K562 (cell line): Measurements from ENCODE around the gene PRC1. TPM values are rescaled to one million over a fixed set of nuclear protein-coding genes. Genes with fewer than 3 reads are reported as not detected.

Experiments used
- ATAC-seq: fragments of 200-7000 bp; cut with Tn5 transposase; 3 replicates; pipeline ENCODE4 v1.9.1; 2020; ENCODE audit warnings: moderate library complexity
- BruUV-seq: library from RNA; stranded (reverse); fragments of 400-500 nt; replicated peaks from 2 replicates; lab custom pipeline; 2021; lab: Mats Ljungman, UMichigan
- CTCF ChIA-PET: fragments of 300-600 bp; formaldehyde crosslinking; extraction: SDS; loops from one replicate; lab custom pipeline; 2021; ENCODE audit warnings: low intra/inter-chr PET ratio; lab: Yijun Ruan, JAX
- POLR2A ChIA-PET: fragments of 300-600, 350-650 bp; sonication (Branson Sonifier 250); formaldehyde crosslinking; extraction: SDS; loops from one replicate; lab custom pipeline; 2021; ENCODE audit warnings: antibody characterized with exemption, inconsistent platforms; lab: Yijun Ruan, JAX
- DNase-seq, 4 experiments: peaks; one replicate each; pipeline versions ENCODE4 v3.0.0 to v3.0.0-alpha.2; 2011 to 2018; ENCODE audit warnings: low spot score in 3 of 4, mixed read lengths in 3 of 4; ENCODE audit errors: extremely low read depth in 1 of 4
- FAIRE-seq: peaks from 2 replicates; lab custom pipeline; 2011; peaks lifted over from hg19 to GRCh38; lab: Jason Lieb, UNC
- H2AFZ ChIP-seq: 2 replicates; pipeline ENCODE4 v1.6.0; 2011; ENCODE audit warnings: low read depth, low read length, control low read depth, inconsistent platforms
- H3K27ac ChIP-seq: fragments of 200-600 bp; 3 replicates; pipeline ENCODE4 v1.8.0; 2011; ENCODE audit warnings: low read depth, mild to moderate bottlenecking, control low read depth, inconsistent platforms, low read length, moderate library complexity, mixed read lengths; ENCODE audit errors: extremely low read depth
- H3K27me3 ChIP-seq, 2 experiments: fragments of 300-600 bp in 1 of 2; 2 replicates in 1 of 2; 3 replicates in 1 of 2; pipeline versions ENCODE4 v1.6.0 to v1.8.0; 2011; ENCODE audit warnings: inconsistent platforms in 2 of 2, low read length in 2 of 2, mild to moderate bottlenecking in 1 of 2, mixed read lengths in 1 of 2, moderate library complexity in 1 of 2; ENCODE audit not compliant: control insufficient read depth in 2 of 2, insufficient read depth in 2 of 2
- H3K36me3 ChIP-seq: fragments of 300-600 bp; 3 replicates; pipeline ENCODE4 v1.8.0; 2011; ENCODE audit warnings: mild to moderate bottlenecking, low read length, inconsistent platforms; ENCODE audit not compliant: control insufficient read depth, insufficient read depth
- H3K4me1 ChIP-seq, 2 experiments: fragments of 200-600 bp in 1 of 2; replicated peaks in 1 of 2; 2 replicates in 1 of 2; 3 replicates in 1 of 2; pipeline versions ENCODE4 v1.5.1 to v1.8.0; 2011; ENCODE audit warnings: inconsistent platforms in 2 of 2, low read length in 2 of 2, mild to moderate bottlenecking in 1 of 2, mixed read lengths in 1 of 2, moderate library complexity in 1 of 2; ENCODE audit not compliant: control insufficient read depth in 2 of 2, insufficient read depth in 2 of 2
- H3K4me2 ChIP-seq: 2 replicates; pipeline ENCODE4 v1.6.1; 2011; ENCODE audit warnings: low read length, control low read depth, inconsistent platforms, mixed read lengths; ENCODE audit not compliant: insufficient read depth
- H3K4me3 ChIP-seq: fragments of 200-600 bp; sonication (generic), shearing (Covaris generic); 2 replicates; pipeline ENCODE4 v1.5.1; 2016; ENCODE audit warnings: control low read depth, inconsistent platforms
- H3K79me2 ChIP-seq: fragments of 200-600 bp; 3 replicates; pipeline ENCODE4 v1.8.0; 2011; ENCODE audit warnings: low read length, inconsistent platforms; ENCODE audit not compliant: control insufficient read depth, insufficient read depth
- H3K9ac ChIP-seq, 2 experiments: 2 replicates each; pipeline versions ENCODE4 v1.6.0 to v1.6.1; 2011; ENCODE audit warnings: low read depth in 2 of 2, low read length in 2 of 2, control low read depth in 1 of 2, inconsistent platforms in 1 of 2, mild to moderate bottlenecking in 1 of 2, mixed read lengths in 1 of 2; ENCODE audit not compliant: insufficient read depth in 1 of 2
- H3K9me1 ChIP-seq: one replicate; pipeline ENCODE4 v1.6.0; 2011; ENCODE audit warnings: inconsistent platforms, mild to moderate bottlenecking, low read length, moderate library complexity; ENCODE audit not compliant: control insufficient read depth, insufficient read depth
- H3K9me3 ChIP-seq: replicated peaks from 2 replicates; pipeline ENCODE4 v1.5.1; 2011; ENCODE audit warnings: low read depth, low read length, inconsistent platforms; ENCODE audit not compliant: control insufficient read depth, insufficient read depth
- H4K20me1 ChIP-seq: replicated peaks from 2 replicates; pipeline ENCODE4 v1.6.1; 2011; ENCODE audit warnings: low read length, inconsistent platforms, mixed read lengths; ENCODE audit not compliant: control insufficient read depth, insufficient read depth
- CEBPB ChIP-seq: fragments of 450-650 bp; IDR thresholded peaks from 2 replicates; pipeline ENCODE4 v1.6.1; 2016; ENCODE audit warnings: missing genetic modification characterization, missing compliant biosample characterization
- CEBPG ChIP-seq, 3 experiments: fragments of 200-800 bp in 1 of 3; sonication (Bioruptor generic) in 1 of 3; sonication (generic) in 1 of 3; formaldehyde crosslinking in 1 of 3; IDR thresholded peaks in 2 of 3; conservative IDR thresholded peaks in 1 of 3; 2 replicates each; pipeline versions ENCODE4 v1.6.1 to v1.8.0; 2016 to 2022; ENCODE audit warnings: missing compliant biosample characterization in 2 of 3, missing genetic modification characterization in 2 of 3, mild to moderate bottlenecking in 1 of 3, missing genetic modification reagents in 1 of 3
- HNRNPLL ChIP-seq: fragments of 200-400 bp; formaldehyde crosslinking; IDR thresholded peaks from 2 replicates; pipeline ENCODE4 v1.6.1; 2017; ENCODE audit warnings: low read length, low read depth, mild to moderate bottlenecking; ENCODE audit not compliant: poor library complexity, severe bottlenecking
- MTA3 ChIP-seq: fragments of 450-650 bp; formaldehyde crosslinking; IDR thresholded peaks from 2 replicates; pipeline ENCODE4 v1.6.1; 2017; ENCODE audit warnings: mild to moderate bottlenecking, borderline replicate concordance
- NELFE ChIP-seq: IDR thresholded peaks from 2 replicates; pipeline ENCODE4 v1.6.1; 2011; ENCODE audit warnings: mild to moderate bottlenecking; ENCODE audit not compliant: insufficient read depth, insufficient read length
- POLR2A ChIP-seq: fragments of 450-650 bp; conservative IDR thresholded peaks from 2 replicates; pipeline ENCODE4 v1.6.1; 2016
- SMARCA5 ChIP-seq: fragments of 450-650 bp; IDR thresholded peaks from 2 replicates; pipeline ENCODE4 v1.6.1; 2016
- SOX6 ChIP-seq: fragments of 450-650 bp; IDR thresholded peaks from 2 replicates; pipeline ENCODE4 v1.6.1; 2014; ENCODE audit warnings: mild to moderate bottlenecking
- TRIM24 ChIP-seq, 2 experiments: fragments of 450-650 bp; IDR thresholded peaks; 2 replicates each; pipeline ENCODE4 v1.6.1; 2016
- WGBS: fragments of 100-300 bp; shearing (Covaris generic); methylation state at CpG from one replicate; pipeline ENCODE4 v1.1.6; 2016; ENCODE audit warnings: low coverage, mixed read lengths; ENCODE audit not compliant: insufficient coverage; ENCODE audit errors: missing lambda C conversion rate; 5-methylcytosine and 5-hydroxymethylcytosine counted together
- in situ Hi-C: fragments of 300-500 bp; cut with MboI; formaldehyde crosslinking; loops from 4 replicates; pipeline ENCODE4 v1.15.0; 2018; ENCODE audit warnings: inconsistent platforms, mixed read lengths
- intact Hi-C: fragments of 100-400 bp; cut with micrococcal nuclease; formaldehyde crosslinking; loops from 2 replicates; pipeline ENCODE4 v1.14.2; 2022
- polyA plus RNA-seq, 8 experiments: library from polyadenylated mRNA; depleted of rRNA in 4 of 8; stranded (reverse) in 5 of 8; unstranded in 3 of 8; fragments of >200 nt; fragmentation: Nextera tagmentation in 2 of 8; fragmentation: Illumina TruSeq in 1 of 8; extraction: Ambion mirVana in 2 of 8; extraction: Trizol in 1 of 8; gene quantifications; 2 replicates each; pipeline versions ENCODE4 v1.2.1 to v1.2.3, GENCODE V29; 2011 to 2014; ENCODE audit warnings: inconsistent platforms in 1 of 8, missing spikeins in 1 of 8
- total RNA-seq, 7 experiments: library from RNA; depleted of rRNA in 6 of 7; stranded (reverse); fragments of >200 nt in 6 of 7; fragmentation: Illumina TruSeq in 2 of 7; extraction: Trizol in 2 of 7; gene quantifications; 2 replicates each; pipeline versions ENCODE4 v1.2.1 to v1.2.3, GENCODE V29; 2011 to 2021; ENCODE audit warnings: low replicate concordance in 1 of 7

PRC1 gene
- total and polyA plus RNA-seq, 9 of the 15 experiments (the other 6 are each of a cell fraction or from before 2014, with no cell fraction given), result 156 to 391 (median 240) TPM

DNA sequence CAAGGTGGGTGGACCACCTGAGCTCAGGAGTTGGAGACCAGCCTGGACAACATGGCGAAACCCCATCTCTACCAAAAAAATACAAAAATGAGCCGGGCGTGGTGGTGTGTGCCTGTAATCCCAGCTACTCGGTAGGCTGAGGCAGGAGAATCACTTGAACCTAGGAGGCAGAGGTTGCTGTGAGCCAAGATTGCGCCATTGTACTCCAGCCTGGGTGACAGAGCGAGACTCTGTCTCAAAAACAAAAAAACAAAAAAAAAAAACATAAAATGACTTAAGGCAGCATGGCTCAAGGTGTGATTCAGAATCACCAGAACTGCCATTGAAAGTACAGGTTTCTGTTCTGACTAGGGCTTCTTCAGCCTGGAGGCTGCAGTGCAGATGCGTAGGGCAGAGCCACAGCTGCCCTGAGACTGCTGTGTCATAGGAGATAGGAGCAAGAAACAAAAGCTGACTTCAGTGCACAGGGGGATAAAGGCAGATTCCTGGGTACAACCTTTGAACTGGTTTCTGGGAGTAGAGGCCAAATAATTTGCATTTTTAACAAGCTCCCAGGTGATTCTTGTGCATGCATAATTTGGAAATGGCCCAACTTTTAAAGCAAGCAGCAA is 71.5 kb downstream of the PRC1 start (continued):
- TF ChIP-seq SOX6, result peak; percentile 67
- 0 out of 2 replicates have a peak, but pooled peaks have one; percentile 18 for TF ChIP-seq SMARCA5
- TF ChIP-seq HNRNPLL, result peak; percentile 48
- TF ChIP-seq MTA3, result 0 out of 2 replicates have a peak, but pooled peaks have one; percentile 15
- 0 out of 4 replicates have a peak, but pooled peaks of 1 of the 2 experiments have one; percentile 9 for TF ChIP-seq TRIM24 (IDR thresholded peaks at IDR 0.05)

GRCh38 chr15:90921887-90922286 is 72.4 kb downstream of the PRC1 start:
- Histone ChIP-seq H3K4me1 (peaks cover 11 to 18% of the 10 kb centered on the region in 2 experiments), H3K79me2 (no peaks in the 10 kb centered on the region; the same call in 2 of the 3 replicates), H2AFZ (no peak overlapping the region), H3K9me1 (no peaks in the 10 kb centered on the region), H4K20me1 (no peaks in the 10 kb centered on the region), H3K4me2 (no peak overlapping the region), H3K27ac (no peak overlapping the region), H3K36me3 (peaks cover 63% of the 10 kb centered on the region), H3K9me3 (no peaks in the 10 kb centered on the region), H3K9ac (no peak overlapping the region), H3K27me3 (no peaks in the 10 kb centered on the region), H3K4me3 (no peak overlapping the region)
- no peak for ATAC-seq
- TF ChIP-seq POLR2A (0 out of 2 replicates have a peak, but pooled peaks have one; percentile 15), CEBPB (peak; percentile 90), CEBPG (CRISPR knock-in tag; IDR thresholded peaks at IDR 0.05) (no peak), CEBPG (tag; conservative IDR thresholded peaks at IDR 0.05 in 1 of 2, IDR thresholded peaks at IDR 0.05 in 1 of 2) (peak; percentile 24 to 54; a peak in 3 of 4 replicates), NELFE (no peak)
- 79% methylated on average over 4 of the region's 4 CpGs for WGBS
- intact Hi-C loops, result no loop called here
- no peak for DNase-seq
- POLR2A ChIA-PET, result interaction anchor here (0.8 to 3.7 kb wide), 8 partner anchors 7 to 73 kb away, joined by 3 to 26 read pairs (median 10); partner anchors contain the start of genes HDDC3, MAN2A2 and UNC45A
- CTCF ChIA-PET, result no interaction called here
- FAIRE-seq, result no peak
- in situ Hi-C loops, result no loop called here
- no TSS peak for BruUV-seq
